Fibroblast of villous mesenchyme (primary cell): ENCODE measurements around the gene RPS6KA3. TPM values are rescaled to one million over a fixed set of nuclear protein-coding genes. Genes with fewer than 3 reads are reported as not detected.
"Not testable (repeated sequence)": the region's sequence is repeated elsewhere in the genome, so short reads cannot be mapped to it uniquely, and the experiment has no call there.

Experiments
- DNase-seq: peaks from one replicate; pipeline ENCODE4 v3.0.0-alpha.2; 2010; ENCODE audit warnings: low read depth
- H3K4me3 ChIP-seq: 2 replicates; pipeline ENCODE4 v1.5.1; 2011; ENCODE audit warnings: low read depth, mild to moderate bottlenecking, low read length
- total RNA-seq: library from RNA; depleted of rRNA; stranded (reverse); fragments of >200 nt; gene quantifications from 2 replicates; pipeline ENCODE4 v1.2.3, GENCODE V29; 2012
- TF ChIP-seq, protein P1 (sequence below): IDR thresholded peaks from 2 replicates; pipeline ENCODE4 v1.5.1; 2012; ENCODE audit warnings: low read depth, mild to moderate bottlenecking, low read length; ENCODE audit not compliant: insufficient read depth

RPS6KA3 gene
- total RNA-seq, 1 donor = 53.5 TPM

GRCh38 chrX:20132666-20133065, 134.0 kb downstream of the RPS6KA3 start:
- no peak for DNase-seq
- no peak overlapping the region for H3K4me3 ChIP-seq
- TF ChIP-seq, protein P1, sequence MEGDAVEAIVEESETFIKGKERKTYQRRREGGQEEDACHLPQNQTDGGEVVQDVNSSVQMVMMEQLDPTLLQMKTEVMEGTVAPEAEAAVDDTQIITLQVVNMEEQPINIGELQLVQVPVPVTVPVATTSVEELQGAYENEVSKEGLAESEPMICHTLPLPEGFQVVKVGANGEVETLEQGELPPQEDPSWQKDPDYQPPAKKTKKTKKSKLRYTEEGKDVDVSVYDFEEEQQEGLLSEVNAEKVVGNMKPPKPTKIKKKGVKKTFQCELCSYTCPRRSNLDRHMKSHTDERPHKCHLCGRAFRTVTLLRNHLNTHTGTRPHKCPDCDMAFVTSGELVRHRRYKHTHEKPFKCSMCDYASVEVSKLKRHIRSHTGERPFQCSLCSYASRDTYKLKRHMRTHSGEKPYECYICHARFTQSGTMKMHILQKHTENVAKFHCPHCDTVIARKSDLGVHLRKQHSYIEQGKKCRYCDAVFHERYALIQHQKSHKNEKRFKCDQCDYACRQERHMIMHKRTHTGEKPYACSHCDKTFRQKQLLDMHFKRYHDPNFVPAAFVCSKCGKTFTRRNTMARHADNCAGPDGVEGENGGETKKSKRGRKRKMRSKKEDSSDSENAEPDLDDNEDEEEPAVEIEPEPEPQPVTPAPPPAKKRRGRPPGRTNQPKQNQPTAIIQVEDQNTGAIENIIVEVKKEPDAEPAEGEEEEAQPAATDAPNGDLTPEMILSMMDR = no peak

DNA sequence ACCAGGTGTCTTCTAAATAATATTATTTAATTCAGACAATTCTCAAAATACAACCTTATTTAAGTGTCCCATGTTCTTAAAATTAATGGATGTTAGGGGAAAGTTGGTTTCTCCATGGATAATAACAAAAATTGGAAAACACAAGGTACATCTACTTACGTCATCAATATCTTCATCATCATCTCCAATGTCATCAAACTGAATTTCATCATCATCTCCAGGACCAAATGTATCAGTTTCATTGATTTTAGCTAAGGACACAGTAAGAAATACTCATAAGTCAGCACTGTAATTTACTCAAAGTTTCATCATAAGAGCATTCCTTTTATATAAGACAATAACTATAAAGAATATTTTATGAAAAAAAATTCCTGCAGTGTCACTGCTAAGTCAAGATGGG, 136.4 kb downstream of the RPS6KA3 start:
- H3K4me3 ChIP-seq = no peak overlapping the region
- TF ChIP-seq, protein P1 = no peak
- DNase-seq = no peak

DNA sequence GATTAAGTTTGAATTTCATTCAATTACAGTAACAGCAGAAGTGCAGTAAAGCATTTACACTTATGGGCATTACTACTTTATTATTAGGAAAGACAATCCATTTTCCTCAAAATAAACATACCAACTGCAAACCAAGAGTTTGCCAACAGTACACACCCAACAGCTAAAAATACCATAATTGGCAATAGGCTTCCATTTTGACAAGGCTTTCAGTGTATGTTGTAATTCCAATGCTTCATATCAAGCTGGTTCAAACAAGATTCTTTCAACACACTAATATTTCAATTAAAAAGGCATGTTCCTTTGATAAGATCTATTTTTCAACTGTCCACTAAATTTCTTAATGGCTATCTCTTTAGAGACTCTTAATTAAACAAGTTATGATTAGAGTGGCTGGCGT, 137.2 kb downstream of the RPS6KA3 start:
- no peak for DNase-seq
- no peak overlapping the region for H3K4me3 ChIP-seq
- TF ChIP-seq, protein P1 = no peak

DNA sequence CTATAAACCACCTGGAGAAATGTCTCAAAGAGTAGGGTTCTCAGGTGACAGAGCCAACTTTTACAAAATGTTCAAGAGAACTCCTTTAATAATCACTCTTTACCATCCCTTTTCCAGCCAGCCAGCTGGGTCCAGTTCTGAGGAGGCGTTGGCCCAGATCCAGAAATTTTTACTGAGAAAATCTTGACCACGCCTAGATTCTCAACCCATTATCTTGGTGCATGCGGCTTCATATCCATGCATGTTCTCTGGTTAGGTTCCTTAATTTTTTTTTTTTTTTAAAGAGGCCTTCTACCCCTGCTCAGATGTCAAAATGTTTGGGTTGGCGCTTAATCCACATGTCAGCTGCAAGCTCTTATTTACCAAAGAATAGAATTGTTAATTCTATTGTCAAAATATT, 138.0 kb downstream of the RPS6KA3 start:
- TF ChIP-seq, protein P1 = no peak
- H3K4me3 ChIP-seq = no peak overlapping the region
- DNase-seq = no peak

GRCh38 chrX:20127440-20127839, 139.3 kb downstream of the RPS6KA3 start:
- TF ChIP-seq, protein P1 = peak; percentile 30
- not testable (repeated sequence) for H3K4me3 ChIP-seq, DNase-seq

- DNase-seq = peak; percentile 45
These were observed 139.9 kb downstream of the RPS6KA3 start for GRCh38 chrX:20126833-20127232.

DNA sequence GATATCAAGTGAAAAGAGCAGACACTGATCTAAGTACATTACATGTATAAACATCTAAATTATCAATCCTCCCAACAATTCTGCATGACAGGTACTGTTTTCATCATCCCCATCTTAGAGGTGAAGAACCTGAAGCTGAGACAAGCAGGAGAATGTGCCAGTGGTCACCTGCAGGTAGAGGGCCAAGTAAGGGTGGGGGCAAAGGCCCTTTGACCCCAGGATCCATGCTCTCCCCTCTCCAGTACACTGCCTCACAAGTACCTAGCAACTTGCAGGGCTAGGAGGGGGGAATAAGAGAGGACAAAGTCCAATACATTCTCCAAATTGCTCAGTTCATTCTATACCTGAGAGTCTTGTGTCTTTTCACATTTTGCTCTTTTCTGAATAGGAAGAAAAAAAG, 141.7 kb downstream of the RPS6KA3 start:
- TF ChIP-seq, protein P1 = no peak
- no peak overlapping the region for H3K4me3 ChIP-seq
- DNase-seq = no peak

More at GRCh38 chrX:20126833-20127232, 139.9 kb downstream of the RPS6KA3 start:
- not testable (repeated sequence) for H3K4me3 ChIP-seq
